Endothelial cell of umbilical vein (primary cell): ENCODE data around the gene USP28.

Experiments used
- CTCF ChIP-seq, 2 donors: IDR thresholded peaks; 1 replicate in 1 of 2; 2 replicates in 1 of 2; pipeline ENCODE4 v1.5.1; 2011; ENCODE audit warnings: low read length in 2 of 2, mild to moderate bottlenecking in 2 of 2, moderate library complexity in 2 of 2, control low read depth in 1 of 2, inconsistent platforms in 1 of 2, low read depth in 1 of 2; ENCODE audit not compliant: insufficient read depth in 1 of 2; ENCODE audit errors: extremely low read depth in 1 of 2
- EZH2 ChIP-seq: IDR thresholded peaks from 2 replicates; pipeline ENCODE4 v1.6.1; 2012; ENCODE audit warnings: borderline replicate concordance, low read depth, mild to moderate bottlenecking, moderate library complexity, low read length, inconsistent platforms; ENCODE audit not compliant: severe bottlenecking
- GATA2 ChIP-seq: IDR thresholded peaks from 2 replicates; pipeline ENCODE4 v1.7.0; 2011; ENCODE audit warnings: low read depth, mild to moderate bottlenecking, moderate library complexity, mixed read lengths, low read length; ENCODE audit not compliant: insufficient read length, insufficient read depth
- JUN ChIP-seq: IDR thresholded peaks from 2 replicates; pipeline ENCODE4 v1.6.1; 2011; ENCODE audit warnings: borderline replicate concordance, low read depth; ENCODE audit not compliant: insufficient read length, insufficient read depth
- MAX ChIP-seq: IDR thresholded peaks from 2 replicates; pipeline ENCODE4 v1.6.1; 2011; ENCODE audit not compliant: insufficient read depth, insufficient read length
- MYC ChIP-seq: IDR thresholded peaks from one replicate; pipeline ENCODE4 v1.6.1; 2011; ENCODE audit warnings: mild to moderate bottlenecking, low read depth, low read length
- POLR2A ChIP-seq: IDR thresholded peaks from 2 replicates; pipeline ENCODE4 v1.6.1; 2012; ENCODE audit warnings: low read depth, mild to moderate bottlenecking, control low read depth, low read length

GRCh38 chr11:113885897-113886296 is 10.5 kb upstream of the USP28 start:
- TF ChIP-seq POLR2A (no peak), CTCF (IDR thresholded peaks at IDR 0.05; ENCODE audit: extremely low read depth in 1 of 2, insufficient read depth in 1 of 2, low read depth in 1 of 2, low read length in 2 of 2) (no peak), MYC (no peak), EZH2 (no peak), GATA2 (no peak), MAX (no peak), JUN (no peak)
